Panc1 (cell line): ENCODE measurements around the gene JMJD1C. TPM values are rescaled to one million over a fixed set of nuclear protein-coding genes. Genes with fewer than 3 reads are reported as not detected.

Experiments used
- ATAC-seq: fragments of 200-7000 bp; cut with Tn5 transposase; 2 replicates; pipeline ENCODE4 v1.9.1; 2020; ENCODE audit warnings: mild to moderate bottlenecking, moderate library complexity
- BruUV-seq: library from RNA; stranded (reverse); fragments of 400-500 nt; replicated peaks from 2 replicates; lab custom pipeline; 2021; lab: Mats Ljungman, UMichigan
- CTCF ChIA-PET: fragments of 300-600 bp; sonication (Branson Sonifier 250); formaldehyde crosslinking; loops from one replicate; lab custom pipeline; 2022; ENCODE audit warnings: antibody characterized with exemption; lab: Charles Lee
- POLR2A ChIA-PET: fragments of 300-600 bp; sonication (Branson Sonifier 250); formaldehyde crosslinking; loops from one replicate; lab custom pipeline; 2022; ENCODE audit warnings: antibody characterized with exemption; lab: Charles Lee
- DNase-seq: peaks from one replicate; pipeline ENCODE4 v3.0.0-alpha.2; 2010; ENCODE audit warnings: low read depth, low spot score
- H3K27ac ChIP-seq: 2 replicates; pipeline ENCODE4 v1.5.1; 2011; ENCODE audit warnings: mild to moderate bottlenecking, low read length, inconsistent platforms
- H3K27me3 ChIP-seq: fragments of 200-500 bp; sonication (Bioruptor generic); 2 replicates; pipeline ENCODE4 v1.6.0; 2014; ENCODE audit warnings: low read length, inconsistent platforms; ENCODE audit not compliant: control insufficient read depth, insufficient read depth
- H3K36me3 ChIP-seq: fragments of 200-500 bp; sonication (Bioruptor generic); 2 replicates; pipeline ENCODE4 v1.5.1; 2014; ENCODE audit warnings: inconsistent platforms, mild to moderate bottlenecking, low read length, moderate library complexity; ENCODE audit not compliant: control insufficient read depth, insufficient read depth
- H3K4me1 ChIP-seq: 2 replicates; pipeline ENCODE4 v1.5.1; 2011; ENCODE audit warnings: inconsistent platforms, mild to moderate bottlenecking, low read length, moderate library complexity; ENCODE audit not compliant: control insufficient read depth, insufficient read depth
- H3K4me3 ChIP-seq, 2 experiments: 2 replicates each; pipeline ENCODE4 v1.5.1; 2011 to 2012; ENCODE audit warnings: low read depth in 2 of 2, low read length in 2 of 2, mild to moderate bottlenecking in 2 of 2, inconsistent platforms in 1 of 2, moderate library complexity in 1 of 2
- H3K9me3 ChIP-seq: fragments of 200-500 bp; sonication (Bioruptor generic); 2 replicates; pipeline ENCODE4 v1.5.1; 2014; ENCODE audit warnings: low read depth, mild to moderate bottlenecking, inconsistent platforms, low read length, moderate library complexity; ENCODE audit not compliant: control insufficient read depth, insufficient read depth
- CTCF ChIP-seq: fragments of 450-650 bp; IDR thresholded peaks from 2 replicates; pipeline ENCODE4 v1.5.1; 2017; ENCODE audit warnings: mild to moderate bottlenecking
- POLR2AphosphoS5 ChIP-seq: IDR thresholded peaks from 2 replicates; pipeline ENCODE4 v1.6.1; 2012; ENCODE audit warnings: mild to moderate bottlenecking, low read depth, low read length, moderate library complexity
- REST ChIP-seq, 2 experiments: IDR thresholded peaks; 2 replicates each; pipeline ENCODE4 v1.6.1; 2011 to 2012; ENCODE audit warnings: low read depth in 2 of 2, control low read depth in 1 of 2, low read length in 1 of 2, mild to moderate bottlenecking in 1 of 2, moderate library complexity in 1 of 2; ENCODE audit not compliant: insufficient read depth in 1 of 2
- SIN3A ChIP-seq: IDR thresholded peaks from 2 replicates; pipeline ENCODE4 v1.6.1; 2012; ENCODE audit warnings: low read depth, mild to moderate bottlenecking, low read length, moderate library complexity, borderline replicate concordance; ENCODE audit not compliant: insufficient read depth
- TCF7L2 ChIP-seq: IDR thresholded peaks from 2 replicates; pipeline ENCODE4 v1.6.1; 2011; ENCODE audit warnings: mild to moderate bottlenecking, low read depth, low read length, inconsistent platforms
- in situ Hi-C: cut with HindIII; loops from 2 replicates; pipeline ENCODE4 v1.10.0; 2016; ENCODE audit warnings: low sequenced_read_pairs, low pct_unique_long_range_greater_than_20kb
- intact Hi-C: fragments of 100-400 bp; cut with micrococcal nuclease; formaldehyde crosslinking; loops from one replicate; pipeline ENCODE4 v1.10.0; 2022; ENCODE audit not compliant: unreplicated experiment
- total RNA-seq: library from RNA; stranded (reverse); gene quantifications from one replicate; pipeline ENCODE4 v1.2.1, GENCODE V29; 2021; ENCODE audit not compliant: unreplicated experiment

The JMJD1C gene
- total RNA-seq, 1 experiment from 2014 or later, result 88.3 TPM

DNA sequence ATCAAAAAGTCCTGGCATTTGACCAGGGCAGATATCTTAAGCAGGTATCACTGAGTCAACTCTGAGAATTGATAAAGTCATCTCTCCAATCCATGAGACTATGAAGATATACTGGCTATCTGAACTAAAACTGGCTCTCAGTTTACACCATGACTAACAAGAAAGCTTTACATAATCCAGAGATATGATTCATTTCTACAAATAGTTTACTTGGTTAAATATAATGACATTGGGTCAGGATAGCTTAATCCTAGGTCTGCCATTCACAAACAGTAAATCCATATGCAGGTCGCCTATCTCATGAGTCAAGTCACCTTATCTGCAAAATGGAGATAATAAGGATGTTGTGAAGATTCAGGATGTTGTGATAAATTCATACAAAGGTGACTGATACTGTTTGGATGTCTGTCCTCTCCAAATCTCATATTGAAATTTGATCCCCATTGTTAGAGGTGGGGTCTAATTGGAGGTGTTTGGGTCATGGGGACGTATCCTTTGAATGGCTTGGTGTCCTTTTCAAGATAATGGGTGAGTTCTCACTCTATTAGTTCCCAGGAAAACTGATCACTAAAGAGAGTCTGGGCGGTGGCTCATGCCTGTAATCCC, 117.4 kb downstream of the JMJD1C start:
- intact Hi-C loops, result no loop called here
- ChIA-PET CTCF (no interaction called here), POLR2A (interaction anchor here (0.5 to 1.1 kb wide), 2 partner anchors 177 to 272 kb away, joined by 6 to 15 read pairs; no protein-coding TSS in a partner anchor)
- BruUV-seq, result no TSS peak
- Histone ChIP-seq H3K36me3 (no peaks in the 10 kb centered on the region), H3K4me3 (no peak overlapping the region), H3K27me3 (no peaks in the 10 kb centered on the region), H3K9me3 (no peaks in the 10 kb centered on the region), H3K4me1 (no peaks in the 10 kb centered on the region), H3K27ac (no peak overlapping the region)
- DNase-seq (no peak), ATAC-seq (no peak)
- in situ Hi-C loops, result no loop called here
- no peak for TF ChIP-seq SIN3A
- no peak for TF ChIP-seq CTCF
- TF ChIP-seq POLR2AphosphoS5, result no peak
- TF ChIP-seq TCF7L2, result no peak

- ChIA-PET CTCF (interaction anchor here (1.3 kb wide), 1 partner anchor 374 kb away, joined by 4 read pairs; no protein-coding TSS in a partner anchor), POLR2A (no interaction called here)
- H3K9me3 ChIP-seq, result no peaks in the 10 kb centered on the region
- TF ChIP-seq POLR2AphosphoS5 (no peak), TCF7L2 (no peak), REST (IDR thresholded peaks at IDR 0.05; ENCODE audit: insufficient read depth in 1 of 2, low read depth in 2 of 2, low read length in 1 of 2) (no peak), CTCF (no peak), SIN3A (no peak)
- DNase-seq, result no peak
- in situ Hi-C loops (no loop called here), intact Hi-C loops (no loop called here)
- H3K27me3 ChIP-seq, result no peaks in the 10 kb centered on the region
- H3K36me3 ChIP-seq, result no peaks in the 10 kb centered on the region
- ATAC-seq, result 0 out of 2 replicates have a peak, but pooled peaks have one; percentile 30
- H3K27ac ChIP-seq, result no peak overlapping the region
- no peaks in the 10 kb centered on the region for H3K4me1 ChIP-seq
- no TSS peak for BruUV-seq
- H3K4me3 ChIP-seq, result no peak overlapping the region
Observed at GRCh38 chr10:63346015-63346441, 119.7 kb downstream of the JMJD1C start.
